Raji (cell line): Measurements from ENCODE around the gene CYP1A2.

ENCODE experiments used
- POLR2A ChIP-seq: IDR thresholded peaks from 2 replicates; pipeline ENCODE4 v1.6.1; 2011; ENCODE audit warnings: low read depth, low read length, control low read depth; ENCODE audit not compliant: insufficient read depth

CYP1A2 gene

GRCh38 chr15:74781431-74782258, 33.0 kb downstream of the CYP1A2 start, which contains the start of gene CSK:
TSS of gene CSK (plus strand) at chr15:74782080. CDS start at chr15:74798298, 16,218 bp downstream.
- peak; percentile 39; the same call in 1 of the 2 replicates for TF ChIP-seq POLR2A

DNA sequence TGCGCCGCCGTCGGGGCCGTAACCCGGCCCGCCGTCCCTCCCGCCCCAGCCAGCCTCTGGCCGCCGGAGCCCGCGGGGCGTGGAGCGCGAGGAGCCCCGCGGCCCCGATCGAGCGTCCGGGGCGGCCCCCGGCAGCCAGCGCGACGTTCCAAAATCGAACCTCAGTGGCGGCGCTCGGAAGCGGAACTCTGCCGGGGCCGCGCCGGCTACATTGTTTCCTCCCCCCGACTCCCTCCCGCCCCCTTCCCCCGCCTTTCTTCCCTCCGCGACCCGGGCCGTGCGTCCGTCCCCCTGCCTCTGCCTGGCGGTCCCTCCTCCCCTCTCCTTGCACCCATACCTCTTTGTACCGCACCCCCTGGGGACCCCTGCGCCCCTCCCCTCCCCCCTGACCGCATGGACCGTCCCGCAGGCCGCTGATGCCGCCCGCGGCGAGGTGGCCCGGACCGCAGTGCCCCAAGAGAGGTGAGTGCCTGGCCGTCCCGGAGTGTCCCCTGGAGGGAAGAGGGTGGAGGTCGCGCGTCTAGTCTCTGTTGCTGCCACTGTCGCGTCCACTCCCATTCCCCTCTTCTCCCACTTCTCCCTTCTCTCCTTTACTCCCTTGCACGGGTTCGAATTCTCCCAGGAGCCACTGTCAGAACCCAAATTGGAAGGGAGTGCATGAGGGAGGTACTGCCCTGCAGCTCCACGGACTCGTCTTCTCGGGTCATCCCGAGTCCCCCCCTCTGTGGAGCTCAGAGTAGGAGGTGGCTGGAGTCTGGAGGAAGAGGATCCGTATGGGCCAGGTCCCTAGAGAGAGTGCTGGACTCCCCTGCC, 33.8 kb downstream of the CYP1A2 start:
- peak; percentile 35; the same call in 1 of the 2 replicates for TF ChIP-seq POLR2A

DNA sequence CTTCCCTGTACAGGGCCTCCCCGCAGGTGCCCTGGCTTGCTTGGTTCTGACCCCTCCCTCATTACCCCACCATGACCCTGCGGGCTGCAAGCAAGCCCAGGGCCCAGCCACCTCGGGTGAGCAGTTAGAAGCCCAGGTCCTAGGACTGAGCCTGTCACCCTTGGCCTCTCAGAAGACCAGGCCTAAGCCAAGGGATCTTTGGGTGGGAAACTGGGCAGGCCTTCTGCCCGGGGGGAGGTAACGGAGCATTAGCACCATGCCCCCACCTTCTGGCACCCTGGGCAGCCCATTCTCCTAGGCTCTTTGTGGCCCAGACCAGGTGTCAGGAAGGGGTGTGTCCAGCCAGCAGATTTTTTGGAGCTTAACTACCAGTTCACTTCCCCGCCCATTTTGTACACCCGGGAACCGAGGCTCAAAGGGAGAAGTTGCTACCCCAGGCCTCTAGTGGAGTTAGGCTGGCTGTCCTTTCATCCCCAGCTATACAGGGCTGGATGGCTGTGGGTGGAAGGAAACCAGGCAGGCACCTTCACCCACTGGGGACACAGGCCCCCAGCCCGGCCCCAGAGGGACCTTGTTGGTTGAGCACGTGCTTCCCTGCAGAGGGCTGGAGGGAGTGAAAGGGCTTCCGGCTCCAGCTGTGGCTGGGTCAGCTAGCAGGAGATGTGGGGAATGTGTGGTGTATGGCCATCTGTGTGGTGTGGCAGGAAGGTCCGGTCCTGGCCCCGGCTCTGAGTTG, 34.6 kb downstream of the CYP1A2 start:
- TF ChIP-seq POLR2A: no peak; the same call in none of the 2 replicates

DNA sequence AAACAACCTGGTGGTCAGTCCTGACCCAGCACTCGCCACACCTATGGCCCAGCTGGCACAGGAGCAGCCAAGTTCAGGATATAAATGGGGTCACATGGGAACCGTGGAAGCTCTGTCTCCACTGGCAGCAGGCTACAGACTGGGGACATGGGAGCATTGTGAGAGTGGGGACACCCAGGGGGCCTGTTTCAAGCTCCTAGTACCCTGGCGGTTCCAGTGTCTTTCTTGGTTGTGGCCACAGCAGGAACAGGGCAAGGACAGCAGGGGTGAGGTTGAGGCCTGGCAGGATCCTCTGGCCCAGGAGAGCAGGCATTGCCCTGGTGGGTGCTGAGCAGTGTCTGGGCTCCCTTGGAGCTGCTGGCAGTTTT, 35.1 kb downstream of the CYP1A2 start:
- 0 out of 2 replicates have a peak, but pooled peaks have one; percentile 16 for TF ChIP-seq POLR2A

GRCh38 chr15:74784426-74785193, 36.0 kb downstream of the CYP1A2 start:
- peak; percentile 11; the same call in 1 of the 2 replicates for TF ChIP-seq POLR2A

GRCh38 chr15:74785194-74786032, 36.8 kb downstream of the CYP1A2 start:
- TF ChIP-seq POLR2A: peak; percentile 41; the same call in 1 of the 2 replicates

DNA sequence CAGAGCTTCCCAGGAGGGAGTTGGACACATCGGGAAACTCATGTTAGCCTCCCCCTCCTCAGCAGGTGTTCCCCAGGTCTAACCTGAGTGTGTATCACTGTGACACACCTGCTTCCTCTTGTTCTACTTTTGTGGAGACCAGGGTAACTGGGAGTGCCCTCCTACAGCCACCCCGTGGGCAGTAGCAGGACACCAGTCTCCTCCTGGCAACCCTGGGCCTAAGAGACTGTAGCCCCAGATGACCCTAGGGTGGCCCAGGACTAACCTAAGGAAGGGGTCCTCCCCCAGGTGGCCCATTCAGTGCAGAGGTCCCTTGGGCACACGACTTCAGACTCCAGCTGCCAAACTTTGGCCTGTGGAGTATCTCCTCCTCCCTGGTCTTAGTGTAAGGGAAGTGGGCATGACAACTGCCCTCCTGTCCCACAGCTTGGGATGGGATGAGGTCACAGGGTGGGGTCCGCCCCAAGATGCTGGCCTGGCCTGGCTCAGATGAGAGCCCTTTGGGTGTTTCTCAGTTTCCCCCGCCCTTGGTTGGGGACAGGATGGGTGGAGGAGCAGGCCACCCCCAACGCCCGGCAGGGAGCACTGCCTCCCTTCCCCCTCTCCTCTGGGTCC, 38.0 kb downstream of the CYP1A2 start:
- peak; percentile 33; the same call in 1 of the 2 replicates for TF ChIP-seq POLR2A

DNA sequence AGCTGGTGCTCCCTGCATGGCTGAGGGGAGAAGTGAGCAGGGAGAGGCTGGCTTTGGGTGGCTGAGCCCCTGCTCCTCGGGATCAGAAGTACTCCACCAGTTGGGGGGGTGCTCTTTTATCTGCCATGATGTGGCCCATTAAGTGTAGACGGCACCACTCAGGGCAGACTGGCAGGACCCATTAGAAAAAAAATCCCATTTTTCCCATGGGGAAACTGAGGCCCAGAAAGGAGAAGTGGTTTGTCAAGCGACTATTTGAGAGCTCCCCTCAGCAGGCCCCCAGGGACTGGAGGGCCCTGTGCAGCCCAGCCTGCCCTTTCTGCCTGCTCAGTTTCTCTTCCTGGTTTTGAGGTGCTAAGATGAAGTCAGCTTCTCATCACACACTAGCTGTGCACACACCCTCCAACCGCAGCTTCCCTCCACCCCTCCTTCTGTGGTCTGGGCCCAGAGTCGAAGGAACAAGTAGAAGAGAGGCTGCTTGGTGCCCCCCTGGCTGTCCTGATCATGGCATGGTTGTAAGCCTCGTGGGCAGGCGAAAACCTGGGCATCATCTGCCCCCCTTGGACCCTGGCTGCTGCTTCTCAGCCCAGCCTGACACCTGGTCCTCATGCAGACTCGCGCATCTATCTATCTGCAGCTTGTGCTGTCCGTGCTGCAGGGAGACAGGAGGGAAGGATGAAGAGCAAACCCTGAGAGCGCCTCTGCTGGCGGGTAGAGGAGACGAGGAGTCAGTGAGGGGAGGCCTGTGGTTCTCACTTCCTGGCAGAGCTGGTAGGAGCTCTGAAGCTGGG, 38.8 kb downstream of the CYP1A2 start:
- peak; percentile 59; the same call in 1 of the 2 replicates for TF ChIP-seq POLR2A

DNA sequence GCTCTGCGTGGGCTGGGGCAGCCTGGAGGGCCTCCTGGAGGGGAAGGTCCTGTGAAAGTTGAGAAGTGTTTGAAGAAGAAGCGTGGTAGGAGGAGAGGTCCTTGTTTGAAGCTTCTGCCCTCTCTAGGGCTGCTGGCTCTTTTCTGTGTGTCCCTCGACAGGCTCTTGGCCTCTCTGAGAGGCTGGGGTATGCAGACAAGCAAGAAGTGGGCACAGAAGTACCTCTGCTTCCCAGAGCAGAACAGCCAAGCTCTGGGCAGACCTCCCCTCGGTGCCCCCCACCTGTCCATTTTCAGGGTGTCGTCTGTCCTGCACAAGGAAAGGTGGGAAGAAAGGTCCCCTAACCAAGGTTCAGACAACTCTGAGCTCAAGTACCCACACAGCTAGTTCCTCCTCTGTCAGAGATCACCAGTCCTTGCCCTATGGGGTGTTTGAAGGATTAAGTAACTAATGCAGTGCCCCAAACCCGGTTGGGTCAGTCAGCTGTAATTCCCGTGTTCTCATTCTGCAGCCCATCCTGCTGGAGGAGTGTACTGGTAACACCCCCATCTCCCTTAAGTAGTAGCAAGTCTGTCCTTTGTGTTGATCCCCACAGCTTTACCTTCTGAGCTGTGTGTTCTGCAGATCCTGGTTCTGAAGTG, 39.5 kb downstream of the CYP1A2 start:
- no peak for TF ChIP-seq POLR2A

DNA sequence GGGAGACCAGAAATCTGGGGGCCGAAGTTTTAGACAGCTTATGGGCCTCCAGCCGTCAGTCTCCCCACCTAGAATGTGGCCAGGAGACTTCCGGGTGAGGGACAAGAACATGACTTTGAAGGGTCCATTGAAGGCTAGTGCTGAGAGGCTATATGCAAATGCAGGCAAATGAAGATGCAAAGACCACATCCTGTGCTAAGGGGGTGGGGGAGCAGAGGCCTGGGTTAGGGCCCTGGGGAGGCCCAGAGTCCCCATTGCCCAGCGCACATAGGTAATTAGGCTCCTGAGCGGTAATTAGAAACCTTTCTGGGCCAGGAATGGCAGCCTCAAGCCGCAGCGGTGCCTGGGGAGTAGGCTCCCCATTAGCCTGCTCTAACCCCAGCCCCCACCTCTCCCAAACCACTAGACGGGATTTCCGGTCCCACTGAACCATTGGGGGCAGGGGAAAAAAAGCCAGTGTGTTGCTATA, 40.1 kb downstream of the CYP1A2 start:
- peak; percentile 74 for TF ChIP-seq POLR2A

DNA sequence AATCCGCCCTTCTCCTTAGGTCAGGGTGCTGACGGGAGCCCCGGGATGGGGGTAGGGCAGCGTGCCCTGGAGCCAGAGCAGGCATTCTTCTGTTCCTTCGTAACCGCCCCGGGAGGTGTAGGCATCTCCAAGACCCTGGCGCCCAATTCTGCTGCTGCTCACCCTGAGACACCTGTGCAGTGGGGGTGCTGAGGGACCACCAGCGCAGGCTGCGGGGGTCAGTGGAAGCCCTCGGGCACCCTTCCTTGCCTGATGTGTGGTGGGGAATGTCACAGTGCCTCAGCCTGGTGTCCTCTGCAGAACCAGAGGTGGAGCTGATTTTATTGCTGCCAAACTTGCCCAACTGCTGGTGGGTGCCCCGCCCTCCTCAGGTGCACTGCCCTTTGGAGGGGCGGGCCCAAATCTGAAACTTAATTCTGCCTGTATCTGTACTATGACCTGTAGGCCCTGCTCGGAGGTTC, 40.6 kb downstream of the CYP1A2 start:
- peak; percentile 88 for TF ChIP-seq POLR2A

DNA sequence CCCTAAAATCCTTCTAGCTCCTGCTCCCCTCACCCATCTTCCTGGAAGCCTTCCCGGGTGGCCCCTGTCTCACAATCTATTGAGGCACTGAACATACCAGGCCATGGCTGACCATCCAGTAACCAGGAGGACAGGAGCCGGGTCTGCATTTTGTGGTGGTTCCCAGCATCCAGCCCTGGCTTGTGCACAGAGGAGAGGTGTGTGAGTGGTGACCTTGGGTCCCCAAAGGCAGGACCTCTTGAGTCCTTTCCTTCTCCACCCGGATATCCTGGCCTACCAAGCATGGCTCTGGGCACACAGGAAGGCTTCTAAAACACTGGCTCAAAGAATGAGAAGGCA, 41.1 kb downstream of the CYP1A2 start:
- TF ChIP-seq POLR2A: no peak
